Epidermal melanocyte (primary cell): Measurements from ENCODE around the gene PSMA8.
"Not testable (repeated sequence)": the region's sequence is repeated elsewhere in the genome, so short reads cannot be mapped to it uniquely, and the experiment has no call there.

ENCODE experiments used
- DNase-seq: peaks from one replicate; pipeline ENCODE4 v3.0.0; 2011; ENCODE audit warnings: low spot score; ENCODE audit not compliant: insufficient read length

The PSMA8 gene

DNA sequence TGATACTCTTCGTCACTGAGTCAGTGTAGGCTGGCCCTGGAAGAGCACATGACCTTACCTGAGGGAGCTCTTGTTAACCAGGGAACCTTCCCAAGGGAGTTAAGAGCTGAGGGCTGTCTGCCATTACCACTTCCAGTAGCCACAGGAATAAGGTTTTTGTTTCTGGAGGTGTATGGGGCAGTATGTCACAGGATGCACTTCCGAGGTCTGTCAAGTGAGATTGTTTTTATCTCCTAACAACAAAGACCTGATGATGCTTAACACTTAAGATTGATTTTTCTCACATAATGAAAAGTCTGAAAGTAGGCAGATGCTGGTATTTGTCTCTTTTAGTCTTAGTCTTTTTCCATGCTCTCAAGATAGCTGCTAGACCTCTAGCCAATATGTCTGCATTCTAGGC, 41.8 kb downstream of the PSMA8 start:
- DNase-seq = no peak

DNA sequence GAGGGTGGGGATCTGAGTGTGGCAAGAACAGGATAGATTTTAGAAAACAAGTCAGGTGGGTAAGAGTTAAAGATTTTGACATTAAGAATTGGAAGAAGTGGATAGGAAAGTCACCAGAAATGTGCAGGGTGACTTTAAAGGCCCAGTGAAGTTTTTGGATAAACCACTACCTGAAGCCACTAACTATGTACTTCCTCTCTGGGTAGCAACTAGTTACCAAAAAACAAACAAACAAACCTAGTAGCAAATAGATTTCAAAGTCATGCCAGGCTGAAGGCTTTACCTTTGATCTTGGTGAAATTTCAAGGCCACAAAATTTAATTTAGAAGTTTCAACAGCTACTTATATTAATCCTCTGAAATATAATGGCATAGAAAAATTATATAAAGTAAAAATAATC, 42.5 kb downstream of the PSMA8 start:
- DNase-seq = no peak

DNA sequence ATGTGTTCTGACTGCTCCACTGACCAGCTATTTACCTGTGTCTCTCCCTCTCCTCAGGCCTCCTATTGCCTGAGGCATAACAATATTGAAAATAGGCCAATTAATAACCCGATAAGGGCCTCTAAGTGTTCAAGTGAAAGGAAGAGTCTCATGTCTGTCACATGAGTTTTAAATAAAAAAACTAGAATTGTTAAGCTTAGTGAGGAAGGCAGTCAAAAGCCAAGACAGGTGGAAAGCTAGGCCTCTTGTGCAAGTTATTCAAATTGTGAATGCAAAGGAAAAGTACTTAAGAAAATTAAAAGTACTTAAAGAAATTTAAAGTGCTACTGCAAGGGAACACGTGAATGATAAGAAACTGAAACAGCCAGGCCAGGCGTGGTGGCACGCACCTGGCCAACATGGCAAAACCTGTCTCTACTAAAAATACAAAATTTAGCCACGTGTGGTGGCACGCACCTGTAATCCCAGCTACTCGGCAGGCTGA, 47.7 kb downstream of the PSMA8 start:
- DNase-seq = no peak

DNA sequence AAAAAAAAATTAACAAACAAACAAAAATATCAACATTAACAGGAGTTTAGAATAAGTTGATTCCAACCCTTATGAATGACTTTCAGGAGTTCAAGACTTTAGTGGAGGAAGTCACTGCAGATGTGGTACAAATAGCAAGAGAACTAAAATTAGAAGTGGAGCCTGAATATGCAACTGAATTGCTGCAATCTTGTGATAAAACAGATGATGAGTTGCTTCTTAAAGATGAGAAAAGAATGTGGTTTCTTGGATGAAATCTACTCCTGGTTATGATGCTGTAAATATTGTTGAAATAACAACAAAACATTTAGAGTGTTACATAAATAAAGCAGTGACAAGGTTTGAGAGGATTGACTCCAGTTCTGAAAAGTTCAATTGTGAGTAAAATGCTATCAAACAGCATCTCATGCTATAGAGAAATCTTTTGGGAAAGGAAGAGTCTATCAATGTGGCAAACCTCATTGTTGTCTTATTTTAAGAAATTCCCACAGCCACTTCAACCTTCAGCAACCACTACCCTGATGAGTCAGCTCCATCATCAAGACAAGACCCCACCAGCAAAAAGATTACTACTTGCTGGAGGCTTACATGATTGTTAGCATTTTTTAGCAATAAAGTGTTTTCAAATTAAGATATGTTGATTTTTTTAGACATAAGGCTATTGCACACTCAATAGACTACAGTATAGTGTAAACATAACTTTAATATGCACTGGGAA, 49.9 kb downstream of the PSMA8 start:
- DNase-seq = no peak

DNA sequence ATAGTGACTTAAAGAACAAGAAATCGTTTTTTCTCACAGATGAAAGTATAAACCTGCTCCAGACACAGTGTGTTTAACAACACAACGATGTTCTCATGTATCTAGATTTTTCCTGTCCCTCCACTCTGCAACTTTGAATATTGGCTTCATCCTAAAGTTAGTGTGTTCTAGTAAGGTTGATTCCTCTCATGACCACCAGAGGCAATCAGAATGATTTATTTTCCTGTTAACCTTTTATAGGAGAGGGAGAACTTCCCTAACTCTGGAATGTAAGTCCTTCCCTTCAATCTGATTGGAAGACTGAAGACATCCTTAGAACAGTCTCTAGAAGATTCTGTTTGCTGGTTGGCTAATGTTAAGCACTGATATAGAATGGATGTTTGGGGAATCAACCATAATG, 51.6 kb downstream of the PSMA8 start:
- DNase-seq = no peak

DNA sequence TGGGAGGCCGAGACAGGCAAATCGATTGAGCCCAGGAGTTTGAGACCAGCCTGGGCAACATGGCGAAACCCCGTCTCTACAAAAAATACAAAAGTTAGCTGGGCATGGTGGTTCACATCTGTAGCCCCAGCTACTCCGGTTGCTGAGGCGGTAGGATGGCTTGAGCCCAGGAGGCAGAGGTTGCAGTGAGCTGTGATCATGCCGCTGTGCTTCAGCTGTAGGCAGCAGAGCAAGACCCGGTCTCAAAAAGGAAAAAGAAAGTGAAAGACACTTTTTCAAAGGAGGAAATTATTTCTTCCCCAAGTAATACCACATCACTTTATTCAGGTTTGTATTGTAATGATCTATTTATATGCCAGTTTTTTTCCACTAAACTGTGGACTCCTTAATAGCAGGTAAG, 56.8 kb downstream of the PSMA8 start:
- no peak for DNase-seq

DNA sequence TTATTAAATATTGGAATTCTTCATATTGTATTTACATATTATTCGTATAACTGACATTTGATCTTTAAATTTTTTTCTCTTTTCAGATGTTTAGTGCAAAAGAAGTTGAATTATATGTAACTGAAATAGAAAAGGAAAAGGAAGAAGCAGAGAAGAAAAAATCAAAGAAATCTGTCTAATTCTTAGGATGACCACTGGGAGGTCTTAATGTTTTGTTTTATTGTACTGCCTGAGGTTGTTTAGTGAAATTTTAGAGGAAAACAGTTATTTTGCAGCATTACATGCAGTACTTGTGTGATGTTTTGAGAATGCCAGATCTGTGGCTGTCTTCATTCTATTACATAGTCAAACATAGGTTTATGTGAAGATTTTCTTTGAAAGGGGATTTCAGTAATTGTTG, 58.6 kb downstream of the PSMA8 start:
- no peak for DNase-seq

DNA sequence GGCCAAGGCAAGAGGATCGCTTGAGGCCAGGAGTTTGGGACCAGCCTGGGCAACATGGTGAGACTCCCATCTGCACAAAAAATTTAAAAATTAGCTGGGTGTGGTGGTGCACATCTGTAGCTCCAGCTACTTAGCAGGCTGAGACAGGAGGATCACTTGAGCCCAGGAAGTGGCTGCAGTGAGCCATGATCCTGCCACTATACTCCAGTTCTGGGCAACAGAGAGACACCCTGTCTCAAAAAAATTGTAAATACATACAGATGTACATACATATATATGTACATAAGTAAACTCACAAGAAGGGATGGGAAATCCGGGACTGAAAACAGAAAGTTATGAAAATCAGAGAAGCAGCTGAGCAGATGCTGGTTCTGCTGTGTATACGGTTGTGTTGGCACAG, 62.9 kb downstream of the PSMA8 start:
- DNase-seq = no peak

DNA sequence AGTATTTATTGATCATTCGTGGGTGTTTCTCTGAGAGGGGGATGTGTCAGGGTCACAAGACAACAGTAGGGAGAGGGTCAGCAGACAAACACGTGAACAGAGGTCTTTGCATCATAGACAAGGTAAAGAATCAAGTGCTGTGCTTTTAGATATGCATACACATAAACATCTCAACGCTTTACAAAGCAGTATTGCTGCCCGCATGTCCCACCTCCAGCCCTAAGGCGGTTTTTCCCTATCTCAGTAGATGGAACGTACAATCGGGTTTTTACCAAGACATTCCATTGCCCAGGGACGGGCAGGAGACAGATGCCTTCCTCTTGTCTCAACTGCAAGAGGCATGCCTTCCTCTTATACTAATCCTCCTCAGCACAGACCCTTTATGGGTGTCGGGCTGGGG, 68.3 kb downstream of the PSMA8 start:
- not testable (repeated sequence) for DNase-seq

DNA sequence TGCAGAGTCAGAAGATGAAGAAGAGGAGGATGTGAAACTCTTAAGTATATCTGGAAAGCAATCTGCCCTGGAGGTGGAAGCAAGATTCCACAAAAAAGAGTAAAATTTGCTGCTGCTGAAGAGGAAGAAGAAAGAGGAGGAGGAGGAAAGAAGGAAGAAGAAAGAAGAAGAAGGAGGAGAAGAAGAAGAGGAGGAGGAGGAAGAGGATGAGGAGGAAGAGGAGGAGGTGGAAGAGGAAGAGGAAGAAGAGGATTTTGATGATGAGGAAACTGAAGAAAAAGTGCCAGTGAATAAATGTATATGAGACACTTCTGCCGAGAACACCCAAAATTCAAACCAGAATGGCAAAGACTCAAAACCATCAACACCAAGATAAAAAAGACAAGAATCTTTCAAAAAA, 71.6 kb downstream of the PSMA8 start:
- DNase-seq = no peak

DNA sequence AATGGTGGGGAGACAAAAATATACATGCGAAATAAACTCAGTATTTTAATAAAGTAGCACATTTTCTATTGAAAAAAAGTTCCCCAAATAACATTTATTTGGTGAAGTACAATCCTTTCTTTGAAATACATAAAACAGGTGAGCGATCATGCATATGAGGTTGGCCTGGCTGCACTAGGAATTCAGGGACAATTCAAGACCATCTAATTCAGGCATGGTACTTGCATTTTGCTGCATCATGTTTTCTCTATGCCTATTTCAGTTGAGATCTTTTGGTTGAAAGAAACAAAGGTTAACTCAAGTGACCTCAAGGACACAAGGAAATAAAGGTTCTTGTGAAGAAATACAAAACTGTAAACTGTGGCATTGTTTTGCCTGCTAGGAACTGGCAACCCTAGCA, 72.8 kb downstream of the PSMA8 start:
- no peak for DNase-seq

DNA sequence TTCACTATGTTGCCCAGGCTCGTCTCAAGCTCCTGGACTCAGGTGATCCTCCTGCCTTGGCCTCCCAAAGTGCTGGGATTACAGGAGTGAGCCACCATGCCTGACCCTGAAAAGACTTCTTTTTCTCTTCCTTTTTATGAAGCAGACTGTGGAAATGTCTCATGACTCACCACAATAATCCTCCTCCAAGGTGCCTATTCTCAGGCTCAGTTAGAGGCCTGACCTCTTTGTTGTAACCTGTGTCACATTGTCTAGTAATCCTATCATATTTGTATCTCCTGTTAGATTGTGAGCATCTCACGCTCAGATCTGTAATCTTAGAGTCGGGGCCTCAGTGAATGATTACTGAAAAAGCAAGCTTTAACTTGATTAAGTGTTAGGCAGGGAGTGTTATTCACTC, 74.3 kb downstream of the PSMA8 start:
- DNase-seq = no peak

DNA sequence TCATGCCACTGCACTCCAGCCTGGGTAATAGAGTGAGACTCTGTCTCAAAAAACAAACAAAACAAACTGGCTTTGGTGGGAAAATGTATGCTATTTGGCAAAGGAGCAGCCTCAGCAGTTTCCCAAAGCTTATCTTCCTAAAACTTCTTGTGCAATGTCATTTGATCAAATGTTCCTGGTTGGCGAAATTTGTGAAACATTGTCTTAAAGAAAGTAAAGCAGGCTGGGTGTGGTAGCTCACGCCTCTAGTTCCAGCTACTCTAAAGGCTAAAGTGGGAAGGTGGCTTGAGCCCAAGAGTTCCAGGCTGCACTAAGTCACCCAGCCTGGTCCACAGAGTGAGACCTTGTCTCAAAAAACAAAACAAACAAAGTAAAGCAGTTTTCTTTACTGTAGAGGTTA, 75.3 kb downstream of the PSMA8 start:
- no peak for DNase-seq

DNA sequence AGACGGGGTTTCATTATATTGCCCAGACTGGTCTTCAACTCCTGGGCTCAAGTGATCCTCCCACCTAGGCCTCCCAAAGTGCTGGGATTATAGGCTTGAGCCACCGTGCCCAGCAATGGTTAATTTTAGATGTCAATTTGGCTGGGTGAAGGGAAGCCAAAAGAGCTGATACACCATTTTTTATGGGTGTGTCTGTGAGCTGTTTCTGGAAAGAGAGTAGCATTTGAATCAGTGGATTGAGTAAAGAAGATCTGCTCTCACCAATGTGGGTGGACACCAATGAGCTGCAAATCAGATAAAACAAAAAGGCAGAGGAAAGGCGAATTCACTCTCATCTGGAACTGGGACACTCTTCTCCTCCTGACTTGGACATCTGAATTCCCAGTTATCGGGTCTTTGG, 76.5 kb downstream of the PSMA8 start:
- no peak for DNase-seq

DNA sequence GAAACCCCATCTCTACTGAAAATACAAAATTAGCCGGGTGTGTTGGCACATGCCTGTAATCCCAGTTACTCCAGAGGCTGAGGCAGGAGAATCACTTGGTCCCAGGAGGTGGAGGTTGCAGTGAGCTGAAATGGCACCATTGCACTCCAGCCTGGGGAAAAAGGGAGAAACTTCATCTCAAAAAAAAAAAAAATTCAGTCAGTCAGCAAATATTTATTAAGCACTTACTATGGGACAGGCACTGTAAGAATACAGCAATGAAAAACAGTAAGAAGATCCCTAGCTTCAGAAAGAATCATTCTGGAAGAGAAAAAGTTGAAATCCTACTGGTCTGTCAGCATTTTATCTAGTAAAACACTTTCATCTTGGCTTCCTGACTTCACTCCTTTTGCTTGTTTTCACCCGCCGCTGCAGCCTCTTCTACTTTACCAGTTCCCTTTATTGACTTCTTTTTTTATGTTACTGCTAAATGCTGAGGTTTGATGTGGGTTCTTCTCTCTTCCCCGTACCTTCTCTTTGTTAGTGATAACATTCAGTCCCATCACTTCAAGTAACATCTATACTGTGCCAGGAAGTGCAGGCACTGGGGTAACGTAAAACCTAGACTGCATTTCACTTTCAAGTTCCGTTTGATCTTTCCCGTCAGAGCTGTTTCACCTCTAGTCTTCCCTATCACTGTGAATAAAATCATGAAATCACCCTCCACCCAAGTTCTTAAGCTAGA, 81.7 kb downstream of the PSMA8 start:
- DNase-seq = no peak

DNA sequence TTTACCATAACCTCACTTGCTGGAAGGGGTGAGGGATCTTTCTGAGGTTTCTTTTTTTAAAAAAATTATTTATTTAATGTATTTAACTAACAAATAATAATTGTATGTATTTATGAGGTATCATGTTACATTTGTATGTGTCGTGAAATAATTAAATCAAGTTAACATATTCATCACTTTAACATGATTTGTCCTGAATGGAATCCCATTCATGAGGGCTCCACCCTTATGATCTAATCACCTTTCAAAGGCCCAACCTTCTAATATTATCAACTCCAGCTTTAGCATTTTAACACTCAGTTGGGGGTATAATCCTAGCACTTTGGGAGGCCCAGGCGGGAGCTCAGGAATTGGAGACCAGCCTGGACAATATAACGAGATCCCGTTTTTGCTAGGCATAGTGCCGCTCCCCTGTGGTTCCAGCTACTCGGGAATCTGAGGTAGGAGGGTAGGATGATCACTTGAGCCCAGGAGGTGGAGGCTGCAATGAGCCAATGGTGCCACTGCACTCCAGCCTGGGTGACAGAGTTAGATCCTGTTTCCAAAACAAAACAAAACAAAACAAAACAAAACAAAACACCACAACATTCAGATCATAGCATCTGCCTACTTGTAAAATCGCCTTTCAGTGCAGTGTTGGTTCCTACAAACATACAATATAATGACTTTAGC, 91.5 kb downstream of the PSMA8 start:
- DNase-seq = no peak

DNA sequence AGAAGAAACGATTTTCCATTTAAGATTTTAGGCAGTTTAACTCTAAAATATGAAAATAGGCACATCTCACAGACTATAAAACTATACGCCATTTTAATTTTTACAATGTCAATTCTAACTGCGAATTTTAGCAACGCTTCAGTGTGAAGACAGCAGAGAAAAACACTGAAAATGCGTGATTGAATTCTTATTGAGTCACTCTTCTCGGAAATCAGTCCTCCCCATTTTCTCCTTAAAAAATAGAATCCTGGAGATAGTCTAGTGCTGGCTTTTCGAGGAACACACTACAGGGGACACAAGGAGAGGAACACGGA, 92.2 kb downstream of the PSMA8 start:
- no peak for DNase-seq

DNA sequence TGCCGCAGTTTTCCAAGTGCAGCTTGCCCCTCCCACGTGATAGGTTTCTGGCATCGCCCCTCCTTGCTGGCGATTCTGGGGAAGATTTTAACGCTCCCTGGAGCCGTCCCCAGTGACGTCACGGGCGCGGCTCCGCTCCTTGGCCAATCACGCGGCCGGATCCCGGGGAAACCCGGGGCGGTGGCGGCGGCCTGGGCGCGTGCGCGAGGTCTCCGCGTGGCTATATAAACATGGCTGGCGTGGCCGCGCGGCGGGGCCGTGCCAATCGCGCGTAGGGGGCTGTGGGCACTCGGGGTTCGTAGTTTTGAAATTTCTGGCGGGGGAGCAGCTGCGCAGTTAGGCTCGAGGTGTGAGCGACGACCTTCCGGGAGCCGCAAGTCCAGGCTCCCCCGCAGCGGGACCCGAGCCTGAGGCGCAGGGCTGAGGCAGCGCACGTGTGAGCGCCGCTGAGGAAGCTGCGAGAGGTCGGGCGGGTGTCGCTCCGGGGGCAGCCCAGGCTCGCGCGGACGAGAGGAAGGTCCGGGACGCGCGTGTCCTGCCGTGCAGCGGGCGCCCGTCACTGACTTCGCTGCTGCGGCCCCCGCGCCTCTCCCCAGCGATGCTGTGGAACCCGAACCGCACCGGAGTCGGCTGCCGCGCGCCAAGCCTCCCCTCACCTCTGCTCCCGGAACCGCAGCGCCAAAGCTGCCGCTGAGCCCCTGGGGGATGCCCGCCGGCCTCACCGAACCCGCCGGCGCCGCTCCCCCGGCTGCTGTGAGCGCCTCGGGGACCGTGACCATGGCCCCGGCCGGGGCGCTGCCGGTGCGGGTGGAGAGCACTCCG, 92.8 kb downstream of the PSMA8 start, which contains the start of gene TAF4B:
TAF4B (plus strand) TSS at position 217 of the 822 bp plus-strand sequence; CDS start at position 706, 489 bp downstream.
- DNase-seq = peak; percentile 68

DNA sequence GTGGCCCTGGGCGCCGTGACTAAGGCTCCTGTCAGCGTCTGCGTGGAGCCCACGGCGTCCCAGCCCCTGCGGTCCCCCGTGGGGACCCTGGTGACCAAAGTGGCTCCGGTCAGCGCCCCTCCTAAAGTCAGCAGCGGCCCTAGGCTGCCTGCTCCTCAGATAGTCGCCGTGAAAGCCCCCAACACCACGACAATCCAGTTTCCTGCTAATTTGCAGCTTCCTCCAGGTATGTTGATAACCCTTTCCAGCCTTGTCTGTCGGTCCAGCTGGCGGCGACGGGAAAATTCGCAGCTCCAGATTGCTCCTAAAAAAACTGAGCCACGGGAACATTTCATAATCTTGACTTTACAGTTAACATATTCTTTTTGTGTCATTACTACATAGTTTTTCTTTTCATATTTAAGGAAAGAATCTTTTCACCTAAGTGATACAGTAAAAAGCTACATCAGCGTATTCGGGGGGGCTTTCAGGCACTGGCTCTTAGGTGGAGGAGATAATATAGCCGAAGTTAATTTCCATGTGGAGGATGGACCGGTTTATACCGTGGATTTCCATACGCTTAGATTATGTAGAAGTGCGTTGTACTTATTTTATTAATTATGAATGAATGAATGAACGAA, 93.5 kb downstream of the PSMA8 start:
- no peak for DNase-seq

DNA sequence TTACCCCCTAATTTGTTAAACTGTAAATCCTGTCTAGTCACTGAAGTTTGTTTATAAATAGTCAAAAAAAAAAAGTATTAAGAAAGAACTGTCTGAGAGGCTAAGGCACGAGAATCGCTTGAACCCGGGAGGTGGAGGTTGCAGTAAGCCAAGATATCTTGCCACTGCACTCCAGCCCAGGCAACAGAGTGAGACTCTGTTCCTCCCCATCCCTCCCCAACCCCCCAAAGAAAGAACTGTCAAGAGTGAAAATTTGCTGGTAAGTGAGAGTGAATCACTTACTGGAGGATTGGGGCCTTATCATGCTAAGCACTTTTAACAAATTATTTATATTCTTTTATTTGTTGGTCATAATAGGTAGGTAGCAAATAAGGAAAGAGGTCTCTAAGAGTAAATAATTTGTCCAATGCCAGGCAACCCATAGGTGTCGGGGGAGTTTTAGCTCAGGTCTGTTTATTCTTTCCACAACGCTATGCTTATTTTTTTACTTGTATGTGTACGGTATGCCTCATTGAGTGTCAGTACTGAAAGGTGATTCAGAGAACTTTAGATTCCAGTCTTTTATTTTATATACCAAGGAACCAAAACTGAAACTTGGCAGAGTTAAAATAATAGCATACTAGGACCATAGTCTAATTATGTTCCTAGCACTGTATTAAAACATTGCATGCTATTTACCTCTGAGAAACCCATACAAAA, 95.0 kb downstream of the PSMA8 start:
- no peak for DNase-seq

DNA sequence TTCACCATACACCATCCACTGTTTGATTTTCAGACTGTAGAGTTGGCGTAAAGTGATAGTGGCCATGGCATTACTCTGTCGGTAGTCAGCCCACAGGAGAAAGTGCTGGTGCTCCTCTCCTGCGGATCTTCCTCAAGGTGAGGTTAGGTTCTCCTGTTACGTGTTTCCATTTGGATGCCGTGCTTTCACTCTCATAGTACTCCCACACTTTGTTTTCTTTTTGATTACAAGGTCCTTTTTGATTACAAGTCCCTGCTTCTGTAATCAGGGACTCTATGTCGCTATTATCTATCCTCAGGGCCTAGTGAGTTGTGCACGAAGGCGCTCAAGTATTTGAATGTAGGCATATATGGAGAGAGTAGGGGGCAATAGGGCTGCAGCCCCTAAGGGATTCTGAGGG, 96.8 kb downstream of the PSMA8 start:
- no peak for DNase-seq
